GM12801 (cell line): Measurements from ENCODE around the gene SWT1.

Experiments used
- TF ChIP-seq, protein P1 (sequence below): IDR thresholded peaks from one replicate; pipeline ENCODE4 v1.5.1; 2011; ENCODE audit warnings: control low read depth; ENCODE audit not compliant: insufficient read length; ENCODE audit errors: extremely low read depth

SWT1 gene

GRCh38 chr1:185288435-185288834 is 131.5 kb downstream of the SWT1 start:
- TF ChIP-seq, protein P1, sequence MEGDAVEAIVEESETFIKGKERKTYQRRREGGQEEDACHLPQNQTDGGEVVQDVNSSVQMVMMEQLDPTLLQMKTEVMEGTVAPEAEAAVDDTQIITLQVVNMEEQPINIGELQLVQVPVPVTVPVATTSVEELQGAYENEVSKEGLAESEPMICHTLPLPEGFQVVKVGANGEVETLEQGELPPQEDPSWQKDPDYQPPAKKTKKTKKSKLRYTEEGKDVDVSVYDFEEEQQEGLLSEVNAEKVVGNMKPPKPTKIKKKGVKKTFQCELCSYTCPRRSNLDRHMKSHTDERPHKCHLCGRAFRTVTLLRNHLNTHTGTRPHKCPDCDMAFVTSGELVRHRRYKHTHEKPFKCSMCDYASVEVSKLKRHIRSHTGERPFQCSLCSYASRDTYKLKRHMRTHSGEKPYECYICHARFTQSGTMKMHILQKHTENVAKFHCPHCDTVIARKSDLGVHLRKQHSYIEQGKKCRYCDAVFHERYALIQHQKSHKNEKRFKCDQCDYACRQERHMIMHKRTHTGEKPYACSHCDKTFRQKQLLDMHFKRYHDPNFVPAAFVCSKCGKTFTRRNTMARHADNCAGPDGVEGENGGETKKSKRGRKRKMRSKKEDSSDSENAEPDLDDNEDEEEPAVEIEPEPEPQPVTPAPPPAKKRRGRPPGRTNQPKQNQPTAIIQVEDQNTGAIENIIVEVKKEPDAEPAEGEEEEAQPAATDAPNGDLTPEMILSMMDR = no peak

DNA sequence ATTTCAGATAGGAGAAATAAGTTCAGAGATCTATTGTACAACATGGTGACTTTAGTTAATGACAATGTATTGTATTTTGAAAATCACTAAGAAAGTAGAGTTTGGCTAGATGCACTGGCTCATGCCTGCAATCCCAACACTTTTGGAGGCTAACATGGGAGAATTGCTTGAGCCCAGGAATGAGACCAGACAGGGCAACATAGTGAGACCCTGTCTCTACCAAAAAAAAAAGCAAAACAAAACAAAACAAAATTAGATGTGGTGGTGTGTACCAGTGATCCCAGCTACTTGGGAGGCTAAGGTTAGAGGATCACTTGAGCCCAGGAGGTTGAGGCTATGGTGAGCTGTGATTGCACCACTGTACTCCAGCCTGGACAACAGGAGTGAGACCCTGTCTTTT is 132.9 kb downstream of the SWT1 start:
- TF ChIP-seq, protein P1 = no peak

DNA sequence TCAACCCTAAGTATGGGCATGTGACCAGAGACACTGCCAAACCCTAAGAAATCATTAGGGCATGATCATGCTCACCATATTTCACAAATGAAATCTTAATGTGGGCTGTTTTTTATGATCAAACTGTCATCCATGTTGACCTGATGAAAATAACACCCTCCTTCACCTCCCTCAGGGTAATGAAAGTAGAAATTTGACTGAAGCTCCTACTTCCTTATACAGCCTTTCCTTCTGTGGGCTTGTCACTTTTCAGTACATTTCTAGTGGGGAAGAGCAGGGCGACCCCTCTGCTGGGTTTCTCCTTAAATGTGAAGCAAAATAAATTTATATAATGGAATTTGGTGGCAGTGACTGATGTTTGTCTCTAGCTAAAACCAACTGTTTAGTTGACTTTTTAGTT is 134.2 kb downstream of the SWT1 start:
- TF ChIP-seq, protein P1 = no peak

DNA sequence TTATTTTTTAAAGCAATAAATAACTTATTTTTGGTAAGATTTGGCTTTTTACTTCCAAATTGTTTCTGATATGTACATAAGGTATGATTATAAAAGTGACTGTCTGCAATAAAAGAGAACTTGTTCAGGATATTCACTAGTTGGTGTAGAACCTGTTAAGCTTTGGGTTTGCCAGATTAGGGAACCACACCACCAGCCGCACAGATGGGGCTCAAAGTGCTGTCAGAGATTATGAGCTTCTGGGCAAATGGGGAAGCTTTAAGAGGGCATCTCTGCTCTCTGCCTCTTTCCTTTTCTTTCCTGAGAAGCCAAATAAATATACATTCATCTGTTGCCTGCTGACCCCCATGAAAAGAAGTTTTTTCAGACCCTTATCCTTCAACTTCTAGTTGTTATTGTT is 134.7 kb downstream of the SWT1 start:
- TF ChIP-seq, protein P1 = no peak

DNA sequence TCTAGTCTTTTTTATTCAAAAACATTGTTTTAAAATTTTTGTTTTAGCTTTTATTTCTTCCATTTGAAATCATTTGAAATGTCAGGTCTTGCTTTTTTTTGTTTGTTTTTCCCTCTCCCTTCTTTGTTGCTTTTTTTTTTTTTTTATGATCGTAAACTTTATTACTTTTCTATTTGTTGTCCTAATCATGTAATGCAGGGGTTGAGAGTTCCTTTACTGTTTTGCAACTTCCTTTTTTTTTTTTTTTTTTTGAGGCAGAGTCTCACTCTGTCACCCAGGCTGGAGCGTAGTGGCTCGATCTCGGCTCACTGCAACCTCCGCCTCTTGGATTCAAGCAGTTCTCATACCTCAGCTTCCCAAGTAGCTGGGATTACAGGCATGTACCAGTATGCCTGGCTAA is 135.3 kb downstream of the SWT1 start:
- TF ChIP-seq, protein P1 = no peak

GRCh38 chr1:185293967-185294542 is 137.1 kb downstream of the SWT1 start:
- TF ChIP-seq, protein P1 = no peak

DNA sequence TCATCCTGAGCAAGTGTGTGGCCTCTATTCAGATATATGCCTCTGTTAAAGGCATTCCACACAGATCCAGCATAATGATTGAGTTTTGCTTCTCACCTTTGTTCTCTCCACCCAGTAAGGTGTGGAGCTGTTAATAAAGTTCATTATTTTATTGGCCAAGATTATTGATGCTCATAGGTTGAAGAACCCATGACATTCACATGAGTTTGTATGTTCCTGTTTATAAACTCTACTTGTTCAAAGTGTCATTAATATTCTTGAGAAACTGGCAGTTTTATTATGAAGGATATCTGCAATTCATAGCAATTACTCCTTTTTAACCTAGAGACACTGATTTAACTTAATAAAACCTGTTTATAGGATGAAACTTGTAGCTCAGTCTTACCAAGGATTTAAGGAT is 138.1 kb downstream of the SWT1 start:
- TF ChIP-seq, protein P1 = no peak
